ENCODE data around the gene GPR32. TPM values are rescaled to one million over a fixed set of nuclear protein-coding genes. Genes with fewer than 3 reads are reported as not detected.

GPR32 gene
- total and polyA plus RNA-seq, 10 of the 15 experiments (the other 5 are each of a cell fraction or from before 2014, with no cell fraction given) = not detected

GRCh38 chr19:50791594-50792271 is 21.5 kb downstream of the GPR32 start:
- TF ChIP-seq POLR2A (IDR thresholded peaks at IDR 0.05; ENCODE audit: low read depth, low read length) = peak; percentile 64
- TF ChIP-seq, protein P1, sequence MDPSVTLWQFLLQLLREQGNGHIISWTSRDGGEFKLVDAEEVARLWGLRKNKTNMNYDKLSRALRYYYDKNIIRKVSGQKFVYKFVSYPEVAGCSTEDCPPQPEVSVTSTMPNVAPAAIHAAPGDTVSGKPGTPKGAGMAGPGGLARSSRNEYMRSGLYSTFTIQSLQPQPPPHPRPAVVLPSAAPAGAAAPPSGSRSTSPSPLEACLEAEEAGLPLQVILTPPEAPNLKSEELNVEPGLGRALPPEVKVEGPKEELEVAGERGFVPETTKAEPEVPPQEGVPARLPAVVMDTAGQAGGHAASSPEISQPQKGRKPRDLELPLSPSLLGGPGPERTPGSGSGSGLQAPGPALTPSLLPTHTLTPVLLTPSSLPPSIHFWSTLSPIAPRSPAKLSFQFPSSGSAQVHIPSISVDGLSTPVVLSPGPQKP (IDR thresholded peaks at IDR 0.05; ENCODE audit: low read depth, low read length) = no peak
- FAIRE-seq (no peak), ATAC-seq (no peak), DNase-seq (ENCODE audit: low read depth, low spot score) (no peak)
- no peaks in the 10 kb centered on the region for H3K27me3 ChIP-seq (replicated peaks in 1 of 2; ENCODE audit: control insufficient read depth in 2 of 2, insufficient read depth in 2 of 2, low read length in 1 of 2)
- H3K4me3 ChIP-seq = no peak overlapping the region
- in situ Hi-C loops (cut with MboI) (no loop called here), intact Hi-C loops (cut with micrococcal nuclease; ENCODE audit: unreplicated experiment) (no loop called here)
- 86% methylated on average over 42 of the region's 47 CpGs for WGBS (ENCODE audit: insufficient coverage, insufficient replicate concordance, low lambda C conversion rate, missing lambda C conversion rate)
- no peak overlapping the region for H3K27ac ChIP-seq (ENCODE audit: control insufficient read depth, insufficient read depth)
- H3K9ac ChIP-seq (ENCODE audit: control insufficient read depth, insufficient read depth, low read length) = no peak overlapping the region
- no TSS peak for BruUV-seq (replicated peaks)
- H3K4me2 ChIP-seq (ENCODE audit: control insufficient read depth, insufficient read depth) = no peak overlapping the region
- H3K9me3 ChIP-seq (replicated peaks; ENCODE audit: control insufficient read depth, insufficient read depth, low read length) = no peaks in the 10 kb centered on the region
- peaks cover 1 to 5% of the 10 kb centered on the region in 2 experiments; a peak in 3 of 4 replicates for H3K36me3 ChIP-seq (ENCODE audit: control insufficient read depth in 2 of 2, insufficient read depth in 2 of 2, low read length in 1 of 2)
- peaks cover 5% of the 10 kb centered on the region for H3K4me1 ChIP-seq (ENCODE audit: control insufficient read depth, insufficient read depth, low read length)
- ChIA-PET SMC1A (ENCODE audit: uncharacterized antibody, unreplicated experiment) (interaction anchor here (1.0 to 2.9 kb wide), 2 partner anchors 11 to 130 kb away, joined by 3 to 13 read pairs; no protein-coding TSS in a partner anchor), RAD21 (ENCODE audit: unreplicated experiment) (interaction anchor here (6.7 kb wide), 1 partner anchor 130 kb away, joined by 35 read pairs; no protein-coding TSS in a partner anchor), POLR2A (no interaction called here), CTCF (interaction anchor here (0.8 to 3.1 kb wide), 3 partner anchors 131 to 435 kb away, joined by 3 to 20 read pairs (median 6); no protein-coding TSS in a partner anchor)
- H3K79me2 ChIP-seq (ENCODE audit: control insufficient read depth, insufficient read depth, low read length) = no peaks in the 10 kb centered on the region
- H2AFZ ChIP-seq (ENCODE audit: control insufficient read depth, low read depth, low read length) = no peak overlapping the region
- H4K20me1 ChIP-seq (ENCODE audit: control insufficient read depth, insufficient read depth) = no peaks in the 10 kb centered on the region; the same call in 1 of the 2 replicates

Data from GM12878 (cell line).